ENCODE data around the gene IL4I1. TPM values are rescaled to one million over a fixed set of nuclear protein-coding genes. Genes with fewer than 3 reads are reported as not detected.

Gene IL4I1
- total and polyA plus RNA-seq, 2 of the 8 experiments (the other 6 are each of a cell fraction or from before 2014, with no cell fraction given) = 0.41 to 0.76 TPM

GRCh38 chr19:49875177-49875576 is 21.5 kb downstream of the IL4I1 start:
- peaks cover under 1 to 10% (median 5%) of the 10 kb centered on the region in 4 experiments; a peak in 5 of 8 replicates for H3K36me3 ChIP-seq (ENCODE audit: control insufficient read depth in 2 of 4, insufficient read depth in 4 of 4, low read length in 3 of 4)
- POLR2A ChIA-PET (ENCODE audit: partially characterized antibody) = interaction anchor here (0.7 to 6.2 kb wide), 7 partner anchors 9 to 185 kb away, joined by 3 to 76 read pairs (median 15); partner anchors contain the start of genes ATF5, NUP62 and PNKP

More at GRCh38 chr19:49875177-49875576, 21.5 kb downstream of the IL4I1 start:
- no peak overlapping the region for H3K4ac ChIP-seq (replicated peaks; ENCODE audit: insufficient read length, low read depth, low read length)
- peak overlapping the region; percentile 100; the same call in 1 of the 2 replicates for H2BK5ac ChIP-seq (ENCODE audit: low read depth, low read length)
- H2BK12ac ChIP-seq (ENCODE audit: low read depth, low read length) = 0 out of 2 replicates have a peak overlapping the region, but pooled peaks have one; percentile 17
- peaks cover 0 to 30% of the 10 kb centered on the region in 2 experiments; a peak in 2 of 4 replicates for H3K79me2 ChIP-seq (ENCODE audit: control insufficient read depth in 1 of 2, insufficient read depth in 2 of 2, low read length in 2 of 2)
- H3K9me3 ChIP-seq (ENCODE audit: insufficient read depth in 2 of 2, low read depth in 1 of 2, low read length in 1 of 2) = no peaks in the 10 kb centered on the region
- H3K4me3 ChIP-seq (ENCODE audit: extremely low read depth in 1 of 4, insufficient read depth in 2 of 4, low read depth in 3 of 4, low read length in 4 of 4) = peak overlapping the region; percentile 90 to 95 (median 92); a peak in 7 of 8 replicates
- H3K9ac ChIP-seq (replicated peaks in 1 of 4; ENCODE audit: extremely low read depth in 1 of 4, low read depth in 3 of 4, low read length in 3 of 4) = peak overlapping the region in 2 of 4 experiments; percentile 90 to 97; a peak in 3 of 7 replicates
- H2BK15ac ChIP-seq (ENCODE audit: low read length) = 0 out of 2 replicates have a peak overlapping the region, but pooled peaks have one; percentile 29
- H4K20me1 ChIP-seq (replicated peaks in 1 of 2; ENCODE audit: control insufficient read depth in 1 of 2, insufficient read depth in 2 of 2, low read length in 2 of 2) = peaks cover 1 to 3% of the 10 kb centered on the region in 2 experiments
- no peak overlapping the region for H3K56ac ChIP-seq (replicated peaks; ENCODE audit: insufficient read length, low read depth, low read length)
- 87% methylated on average over 4 of the region's 4 CpGs; no CpG with 5 or more reads in 1 of the 2 experiments for WGBS, 2 experiments (ENCODE audit: extremely low coverage in 1 of 2, insufficient coverage in 1 of 2, insufficient read length in 1 of 2, insufficient replicate concordance in 2 of 2, low coverage in 1 of 2, low lambda C conversion rate in 2 of 2, missing lambda C conversion rate in 1 of 2)
- 0 out of 2 replicates have a peak overlapping the region, but pooled peaks have one; percentile 91 for H2AK5ac ChIP-seq (ENCODE audit: low read depth, low read length)
- no peak for TF ChIP-seq NANOG (IDR thresholded peaks at IDR 0.05; ENCODE audit: insufficient read depth, low read depth, low read length, poor library complexity, severe bottlenecking)
- TF ChIP-seq TAF1 (IDR thresholded peaks at IDR 0.05; ENCODE audit: low read depth, low read length) = no peak
- no peak for TF ChIP-seq CTBP2 (IDR thresholded peaks at IDR 0.05; ENCODE audit: borderline replicate concordance, insufficient read depth, insufficient read length, low read length)
- TF ChIP-seq SRF (IDR thresholded peaks at IDR 0.05; ENCODE audit: low read depth, low read length) = no peak
- no peak for TF ChIP-seq SUZ12 (IDR thresholded peaks at IDR 0.05; ENCODE audit: low read length)
- no peak for TF ChIP-seq TEAD4 (IDR thresholded peaks at IDR 0.05; ENCODE audit: low read depth, low read length)
- TF ChIP-seq KDM4A (IDR thresholded peaks at IDR 0.05; ENCODE audit: low read depth, low read length, severe bottlenecking) = no peak
- TF ChIP-seq ATF2 (IDR thresholded peaks at IDR 0.05; ENCODE audit: low read length) = no peak
- no peak for TF ChIP-seq CHD1 (IDR thresholded peaks at IDR 0.05; ENCODE audit: low read depth, low read length)
- no peak for TF ChIP-seq RNF2 (IDR thresholded peaks at IDR 0.05; ENCODE audit: borderline replicate concordance, low read depth, low read length, missing control alignments, poor library complexity, severe bottlenecking)
- peaks cover 19% of the 10 kb centered on the region for H3K79me1 ChIP-seq (ENCODE audit: low read depth, low read length)
- H3K4me2 ChIP-seq (ENCODE audit: insufficient read depth in 1 of 2, low read depth in 2 of 2, low read length in 2 of 2) = peak overlapping the region; percentile 90 to 92
- no peak overlapping the region for H2BK20ac ChIP-seq (ENCODE audit: low read length)
- H3K27me3 ChIP-seq (replicated peaks in 1 of 4; ENCODE audit: control insufficient read depth in 3 of 4, extremely low read depth in 1 of 4, insufficient read depth in 3 of 4, low read length in 3 of 4) = no peaks in the 10 kb centered on the region
- H4K91ac ChIP-seq (replicated peaks; ENCODE audit: insufficient read length, low read length) = peak overlapping the region; percentile 20
- 0 out of 2 replicates have a peak overlapping the region, but pooled peaks have one; percentile 93 for H3K27ac ChIP-seq (ENCODE audit: low read depth, low read length)
- H2BK120ac ChIP-seq (replicated peaks; ENCODE audit: low read depth, low read length) = no peak overlapping the region
- H2AFZ ChIP-seq (ENCODE audit: low read length) = no peak overlapping the region
- no peak overlapping the region for H4K5ac ChIP-seq (ENCODE audit: insufficient read length, low read depth, low read length)
- CTCF ChIA-PET (ENCODE audit: partially characterized antibody) = interaction anchor here (0.8 to 1.8 kb wide), 3 partner anchors 12 to 30 kb away, joined by 3 to 6 read pairs (median 3); no protein-coding TSS in a partner anchor
- peaks cover 18% of the 10 kb centered on the region for H3K23me2 ChIP-seq (ENCODE audit: low read depth, low read length)
- no peak overlapping the region for H4K8ac ChIP-seq (ENCODE audit: extremely low read depth, insufficient read depth, low read length)
- DNase-seq (ENCODE audit: low read depth in 1 of 2, low spot score in 2 of 2) (no peak), FAIRE-seq (no peak)
- no peak overlapping the region for H3K23ac ChIP-seq (ENCODE audit: insufficient read length)
- peaks cover 0 to 13% (median 9%) of the 10 kb centered on the region in 4 experiments; a peak in 6 of 7 replicates for H3K4me1 ChIP-seq (replicated peaks in 1 of 4; ENCODE audit: control insufficient read depth in 3 of 4, insufficient read depth in 4 of 4, low read length in 3 of 4)
- H3K18ac ChIP-seq (ENCODE audit: extremely low read depth, low read length) = no peak overlapping the region
- H3K14ac ChIP-seq (ENCODE audit: insufficient read length) = no peak overlapping the region

Data from H1 (cell line).